NCI-H82 treated with DMSO at 0.1 percent for 48 hours (cell line): ENCODE data around the gene MAPK8IP2.

Experiments
- DNase-seq: peaks from one replicate; lab custom pipeline; 2025; ENCODE audit not compliant: unreplicated experiment; lab: John Stamatoyannopoulos, UW

MAPK8IP2 gene

GRCh38 chr22:50575426-50575941 lies 25.1 kb upstream of the MAPK8IP2 start:
- no peak for DNase-seq

- DNase-seq, result peak; percentile 84
Measured at GRCh38 chr22:50576070-50576469, 24.5 kb upstream of the MAPK8IP2 start.

GRCh38 chr22:50576806-50577696 lies 23.5 kb upstream of the MAPK8IP2 start:
- no peak for DNase-seq

- no peak for DNase-seq
Measured at GRCh38 chr22:50577697-50577986, 23.0 kb upstream of the MAPK8IP2 start.

- no peak for DNase-seq
Measured at GRCh38 chr22:50577987-50578775, 22.4 kb upstream of the MAPK8IP2 start, which contains the start of gene CPT1B. CPT1B (minus strand) TSS chr22:50578427; CDS start chr22:50577915, 512 bp downstream.

GRCh38 chr22:50578776-50579310 lies 21.8 kb upstream of the MAPK8IP2 start:
- DNase-seq, result no peak

- DNase-seq, result no peak
Measured at GRCh38 chr22:50579752-50580151, 20.8 kb upstream of the MAPK8IP2 start.

GRCh38 chr22:50581031-50581949 lies 19.3 kb upstream of the MAPK8IP2 start:
- DNase-seq, result no peak

- DNase-seq, result no peak
Measured at GRCh38 chr22:50581950-50582492, 18.6 kb upstream of the MAPK8IP2 start.

- peak; percentile 91 for DNase-seq
Measured at GRCh38 chr22:50582493-50583293, 17.9 kb upstream of the MAPK8IP2 start, which contains the start of gene CHKB. CHKB (minus strand) TSS chr22:50582849; CDS start chr22:50582781, 68 bp downstream.

- DNase-seq, result no peak
Measured at GRCh38 chr22:50583294-50583861, 17.2 kb upstream of the MAPK8IP2 start.

GRCh38 chr22:50584106-50585096 lies 16.2 kb upstream of the MAPK8IP2 start:
- no peak for DNase-seq

- no peak for DNase-seq
Measured at GRCh38 chr22:50585238-50585637, 15.4 kb upstream of the MAPK8IP2 start.

- no peak for DNase-seq
Measured at GRCh38 chr22:50585781-50586180, 14.8 kb upstream of the MAPK8IP2 start.

- no peak for DNase-seq
Measured at GRCh38 chr22:50586416-50586815, 14.2 kb upstream of the MAPK8IP2 start.

- DNase-seq, result no peak
Measured at GRCh38 chr22:50587407-50587806, 13.2 kb upstream of the MAPK8IP2 start.

- no peak for DNase-seq
Measured at GRCh38 chr22:50595189-50595588, 5.4 kb upstream of the MAPK8IP2 start.

GRCh38 chr22:50597097-50597496 lies 3.5 kb upstream of the MAPK8IP2 start:
- no peak for DNase-seq
